ENCODE results near the gene RPRD2. TPM values are rescaled to one million over a fixed set of nuclear protein-coding genes. Genes with fewer than 3 reads are reported as not detected.
"Not testable (repeated sequence)": the region's sequence is repeated elsewhere in the genome, so short reads cannot be mapped to it uniquely, and the experiment has no call there.

RPRD2 gene
- total and polyA plus RNA-seq, 7 donors: 4.2 to 26.7 (median 16.2) TPM

DNA sequence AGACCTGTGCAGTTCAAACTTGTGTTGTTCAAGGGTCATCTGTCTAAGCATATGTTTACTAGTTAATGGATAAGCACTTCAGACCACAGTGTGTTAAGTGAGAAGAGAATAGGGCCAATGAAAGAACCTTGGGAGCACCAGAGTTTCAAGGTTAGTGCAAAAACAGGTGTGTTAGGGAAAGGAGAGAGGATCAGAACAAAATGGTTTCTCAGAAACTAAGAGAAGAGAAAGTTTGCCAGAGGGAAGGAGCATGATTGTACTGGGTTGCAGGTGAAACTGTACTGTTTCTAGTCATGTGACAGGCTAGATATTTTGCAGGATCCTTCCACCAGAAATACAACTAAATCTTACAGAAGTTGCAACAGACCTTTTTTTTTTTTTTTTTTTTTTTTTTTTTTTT, 23.3 kb downstream of the RPRD2 start:
- Histone ChIP-seq H3K36me3 (peaks cover 0 to 7% (median 0%) of the 10 kb centered on the region in 4 donors), H3K4me3 (no peak overlapping the region), H3K27me3 (no peaks in the 10 kb centered on the region), H3K4me1 (peaks cover 0 to 33% (median 31%) of the 10 kb centered on the region in 4 donors), H3K9me3 (no peaks in the 10 kb centered on the region), H3K27ac (no peak overlapping the region)
- TF ChIP-seq, protein P1, sequence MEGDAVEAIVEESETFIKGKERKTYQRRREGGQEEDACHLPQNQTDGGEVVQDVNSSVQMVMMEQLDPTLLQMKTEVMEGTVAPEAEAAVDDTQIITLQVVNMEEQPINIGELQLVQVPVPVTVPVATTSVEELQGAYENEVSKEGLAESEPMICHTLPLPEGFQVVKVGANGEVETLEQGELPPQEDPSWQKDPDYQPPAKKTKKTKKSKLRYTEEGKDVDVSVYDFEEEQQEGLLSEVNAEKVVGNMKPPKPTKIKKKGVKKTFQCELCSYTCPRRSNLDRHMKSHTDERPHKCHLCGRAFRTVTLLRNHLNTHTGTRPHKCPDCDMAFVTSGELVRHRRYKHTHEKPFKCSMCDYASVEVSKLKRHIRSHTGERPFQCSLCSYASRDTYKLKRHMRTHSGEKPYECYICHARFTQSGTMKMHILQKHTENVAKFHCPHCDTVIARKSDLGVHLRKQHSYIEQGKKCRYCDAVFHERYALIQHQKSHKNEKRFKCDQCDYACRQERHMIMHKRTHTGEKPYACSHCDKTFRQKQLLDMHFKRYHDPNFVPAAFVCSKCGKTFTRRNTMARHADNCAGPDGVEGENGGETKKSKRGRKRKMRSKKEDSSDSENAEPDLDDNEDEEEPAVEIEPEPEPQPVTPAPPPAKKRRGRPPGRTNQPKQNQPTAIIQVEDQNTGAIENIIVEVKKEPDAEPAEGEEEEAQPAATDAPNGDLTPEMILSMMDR (IDR thresholded peaks at IDR 0.05): no peak
- TF ChIP-seq POLR2A (IDR thresholded peaks at IDR 0.05): no peak
- TF ChIP-seq POLR2AphosphoS5 (IDR thresholded peaks at IDR 0.05): no peak
- no peak for TF ChIP-seq EP300 (IDR thresholded peaks at IDR 0.05)
- no peak for DNase-seq
- intact Hi-C loops (cut with DNase I): no loop called here

DNA sequence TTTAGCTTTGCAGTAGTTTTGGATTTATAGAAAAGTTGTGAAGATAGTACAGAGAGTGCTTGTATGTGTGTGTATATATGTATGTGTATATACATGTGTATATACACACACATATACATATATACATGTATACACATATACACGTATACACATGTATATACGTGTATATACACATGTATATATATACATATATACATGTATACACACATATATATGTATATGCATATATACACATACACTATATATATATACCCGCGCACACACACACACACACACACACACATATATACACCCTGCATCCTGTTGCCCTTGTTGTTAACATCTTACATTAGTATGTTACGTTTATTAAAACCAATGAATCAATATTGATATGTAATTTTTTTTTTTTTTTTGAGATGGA, 24.3 kb downstream of the RPRD2 start:
- no peak overlapping the region for H3K27ac ChIP-seq
- 89 to 92% methylated on average over 5 of the region's 5 CpGs for WGBS, 2 donors
- no peak for DNase-seq
- H3K4me1 ChIP-seq: peaks cover 0 to 32% (median 27%) of the 10 kb centered on the region in 4 donors
- H3K36me3 ChIP-seq: peaks cover 0 to 7% (median 0%) of the 10 kb centered on the region in 4 donors
- H3K4me3 ChIP-seq: no peak overlapping the region
- no peaks in the 10 kb centered on the region for H3K27me3 ChIP-seq
- TF ChIP-seq POLR2A (IDR thresholded peaks at IDR 0.05): no peak
- no peak for TF ChIP-seq EP300 (IDR thresholded peaks at IDR 0.05)
- TF ChIP-seq POLR2AphosphoS5 (IDR thresholded peaks at IDR 0.05): no peak
- TF ChIP-seq, protein P1 (IDR thresholded peaks at IDR 0.05): no peak
- intact Hi-C loops (cut with DNase I): no loop called here
- no peaks in the 10 kb centered on the region for H3K9me3 ChIP-seq

DNA sequence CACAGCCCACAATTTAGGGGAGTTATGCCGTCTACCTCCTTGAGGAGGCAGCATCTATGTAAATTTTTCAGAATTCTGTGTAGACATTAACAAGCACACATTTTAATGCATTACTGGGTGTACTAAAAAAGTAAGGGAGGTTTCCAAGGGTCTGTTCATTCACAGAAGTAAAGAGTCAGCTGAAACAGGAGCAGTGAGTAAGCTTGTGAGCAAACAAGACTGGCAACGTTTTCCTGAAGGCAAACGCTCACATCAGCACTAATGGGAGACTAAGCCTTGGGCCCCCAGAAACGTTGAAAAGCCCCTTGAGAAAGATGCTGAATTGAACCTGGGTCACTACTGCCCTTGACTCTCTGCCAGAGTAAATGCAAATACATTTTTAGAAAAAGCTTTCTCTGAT, 25.7 kb downstream of the RPRD2 start:
- H3K4me3 ChIP-seq: no peak overlapping the region
- peaks cover 0 to 22% (median 18%) of the 10 kb centered on the region in 4 donors for H3K4me1 ChIP-seq
- 37 to 46% methylated on average over 4 of the region's 4 CpGs for WGBS, 2 donors
- H3K9me3 ChIP-seq: no peaks in the 10 kb centered on the region
- peaks cover 0 to 7% (median 0%) of the 10 kb centered on the region in 4 donors for H3K36me3 ChIP-seq
- no peak for TF ChIP-seq POLR2AphosphoS5 (IDR thresholded peaks at IDR 0.05)
- TF ChIP-seq POLR2A (IDR thresholded peaks at IDR 0.05): no peak
- TF ChIP-seq, protein P1 (IDR thresholded peaks at IDR 0.05): no peak
- TF ChIP-seq EP300 (IDR thresholded peaks at IDR 0.05): no peak
- no peak overlapping the region for H3K27ac ChIP-seq
- no peaks in the 10 kb centered on the region for H3K27me3 ChIP-seq
- intact Hi-C loops (cut with DNase I): no loop called here
- DNase-seq: no peak

DNA sequence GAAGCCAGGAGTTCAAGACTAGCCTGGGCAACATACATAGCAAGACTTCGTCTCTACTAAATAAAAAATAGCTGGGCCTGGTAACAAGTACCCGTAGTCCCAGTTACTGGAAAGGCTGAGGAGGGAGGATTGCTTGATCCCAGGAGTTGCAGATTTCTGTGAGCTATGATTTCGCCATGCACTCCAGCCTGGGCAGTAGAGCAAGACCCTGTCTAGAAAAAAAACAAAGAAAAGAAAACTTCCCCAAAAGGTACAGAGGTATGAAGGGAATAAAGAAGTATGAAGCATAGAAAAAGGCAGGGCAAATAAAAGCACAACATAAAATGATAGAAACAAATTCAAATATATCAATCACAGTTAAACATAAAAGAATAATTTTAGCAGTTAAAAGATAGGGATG, 28.7 kb downstream of the RPRD2 start:
- Histone ChIP-seq H3K27ac (no peak overlapping the region), H3K4me1 (peaks cover 0 to 9% (median 3%) of the 10 kb centered on the region in 4 donors), H3K27me3 (no peaks in the 10 kb centered on the region), H3K36me3 (peaks cover 0 to 7% (median 0%) of the 10 kb centered on the region in 4 donors), H3K9me3 (no peaks in the 10 kb centered on the region), H3K4me3 (no peak overlapping the region)
- intact Hi-C loops (cut with DNase I): no loop called here
- WGBS, 2 donors: 78% methylated on average over 3 of the region's 3 CpGs
- DNase-seq: no peak
- TF ChIP-seq POLR2AphosphoS5 (IDR thresholded peaks at IDR 0.05) (no peak), EP300 (IDR thresholded peaks at IDR 0.05) (no peak), POLR2A (IDR thresholded peaks at IDR 0.05) (no peak)
- TF ChIP-seq, protein P1 (IDR thresholded peaks at IDR 0.05): no peak

DNA sequence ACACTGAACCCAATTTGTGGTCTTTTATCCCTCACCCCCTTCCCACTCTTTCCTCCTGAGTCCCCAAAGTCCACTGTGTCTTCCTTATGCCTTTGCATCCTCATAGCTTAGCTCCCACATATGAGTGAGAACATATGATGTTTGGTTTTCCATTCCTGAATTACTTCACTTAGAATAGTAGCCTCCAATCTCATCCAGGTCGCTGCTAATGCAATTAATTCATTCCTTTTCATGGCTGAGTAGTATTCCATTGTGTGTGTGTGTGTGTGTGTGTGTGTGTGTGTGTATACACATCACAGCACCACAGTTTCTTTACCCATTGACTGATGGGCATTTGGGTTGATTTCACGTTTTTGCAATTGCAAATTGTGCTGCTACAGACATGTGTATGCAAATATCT, 31.2 kb downstream of the RPRD2 start:
- WGBS, 2 donors: 92 to 95% methylated on average over 2 of the region's 2 CpGs
- H3K27ac ChIP-seq; H3K4me1 ChIP-seq; H3K4me3 ChIP-seq; H3K9me3 ChIP-seq; H3K36me3 ChIP-seq; intact Hi-C loops (cut with DNase I); DNase-seq; H3K27me3 ChIP-seq: not testable (repeated sequence)

All from sigmoid colon (tissue), 7 donors.